ENCODE data around the gene MAP4K2. TPM values are rescaled to one million over a fixed set of nuclear protein-coding genes. Genes with fewer than 3 reads are reported as not detected.

MAP4K2 gene
- total and polyA plus RNA-seq, 2 of the 13 experiments (the other 11 are each of a cell fraction or from before 2014, with no cell fraction given): 8.3 to 17.6 TPM

DNA sequence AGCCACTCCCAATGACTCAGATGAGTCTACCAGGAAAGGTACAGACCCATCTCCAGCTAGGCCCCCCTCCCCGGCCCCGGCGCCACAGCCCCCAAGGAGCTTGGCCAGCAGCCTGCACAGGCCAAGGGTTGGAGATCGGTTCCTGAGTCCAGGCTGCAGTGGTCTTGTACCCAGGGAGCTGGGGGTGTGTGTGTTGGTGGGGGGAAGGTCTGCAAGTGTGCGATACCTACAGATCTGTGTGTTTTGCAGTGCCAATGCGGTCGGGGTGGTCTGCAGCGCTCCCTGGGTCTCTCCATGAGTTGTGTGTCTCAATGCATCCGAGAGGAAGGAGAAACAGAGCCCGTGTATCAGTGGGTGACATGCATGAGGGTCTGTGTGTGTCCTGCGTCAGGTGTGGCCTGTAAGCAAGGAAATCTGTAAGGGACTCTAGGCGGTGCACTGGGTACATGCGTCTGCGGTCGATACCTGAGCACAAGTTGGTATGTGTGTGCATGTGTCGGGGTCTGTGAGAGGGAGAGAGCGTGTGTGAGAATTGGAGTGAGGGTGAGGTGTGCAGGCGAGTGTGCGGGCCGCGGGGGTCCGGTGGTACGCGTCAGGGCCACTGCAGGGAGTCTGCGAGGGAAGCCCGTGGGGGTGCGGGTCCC, 40.8 kb upstream of the MAP4K2 start:
- POLR2A ChIA-PET: interaction anchor here (1.0 to 4.5 kb wide), 9 partner anchors 11 to 154 kb away, joined by 3 to 20 read pairs (median 5); partner anchors contain the start of genes MAP4K2 and SF1
- DNase-seq (ENCODE audit: low spot score) (no peak), FAIRE-seq (no peak), ATAC-seq (peak; percentile 9)
- Histone ChIP-seq H4K20me1 (ENCODE audit: insufficient read depth, low read length) (no peaks in the 10 kb centered on the region), H3K4me2 (ENCODE audit: low read depth, low read length) (peak overlapping the region; percentile 99), H3K27ac (ENCODE audit: extremely low read length, insufficient read depth, low read length) (no peak overlapping the region), H3K27me3 (ENCODE audit: control insufficient read depth in 1 of 2, insufficient read depth in 2 of 2, low read length in 2 of 2) (no peaks in the 10 kb centered on the region; a peak in 2 of 5 replicates), H2AFZ (ENCODE audit: low read length) (no peak overlapping the region), H3K4me3 (replicated peaks in 1 of 3; ENCODE audit: insufficient read depth in 1 of 3, low read depth in 2 of 3, low read length in 3 of 3) (peak overlapping the region; percentile 57 to 84 (median 68)), H3K9ac (ENCODE audit: insufficient read depth, low read depth, low read length) (peak overlapping the region; percentile 44), H3K4me1 (ENCODE audit: insufficient read depth, low read length) (peaks cover 64% of the 10 kb centered on the region), H3K9me3 (ENCODE audit: low read length) (no peaks in the 10 kb centered on the region), H3K79me2 (ENCODE audit: insufficient read depth, low read length) (no peaks in the 10 kb centered on the region), H3K36me3 (replicated peaks in 1 of 2; ENCODE audit: control insufficient read depth in 1 of 2, insufficient read depth in 2 of 2, low read length in 2 of 2) (no peaks in the 10 kb centered on the region)
- BruUV-seq (replicated peaks): no TSS peak
- CTCF ChIA-PET (ENCODE audit: low intra/inter-chr PET ratio, low total read pairs): interaction anchor here (1.9 kb wide), 1 partner anchor 51 kb away, joined by 8 read pairs; no protein-coding TSS in a partner anchor
- WGBS (ENCODE audit: low lambda C conversion rate): 1% methylated on average over 17 of the region's 27 CpGs
- in situ Hi-C loops (cut with HindIII; ENCODE audit: extremely low pct_ligation_motif_present, low pct_unique_long_range_greater_than_20kb): loop anchor here (5.0 kb wide), 1 partner anchor 42 kb away; the partner anchor contains the start of gene MAP4K2
- intact Hi-C loops (cut with micrococcal nuclease; ENCODE audit: unreplicated experiment): loop anchor here (10.0 kb wide), 1 partner anchor 59 kb away; no protein-coding TSS in a partner anchor
- no peak for TF ChIP-seq ZNF850 (CRISPR knock-in tag; conservative IDR thresholded peaks at IDR 0.05)
- no peak for TF ChIP-seq MEIS1 (CRISPR knock-in tag; IDR thresholded peaks at IDR 0.05; ENCODE audit: borderline replicate concordance)
- TF ChIP-seq, protein P1, sequence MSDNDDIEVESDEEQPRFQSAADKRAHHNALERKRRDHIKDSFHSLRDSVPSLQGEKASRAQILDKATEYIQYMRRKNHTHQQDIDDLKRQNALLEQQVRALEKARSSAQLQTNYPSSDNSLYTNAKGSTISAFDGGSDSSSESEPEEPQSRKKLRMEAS (IDR thresholded peaks at IDR 0.05): no peak
- TF ChIP-seq ZBTB20 (CRISPR knock-in tag; IDR thresholded peaks at IDR 0.05; ENCODE audit: borderline replicate concordance, low read depth): no peak
- TF ChIP-seq NFATC3 (CRISPR knock-in tag; IDR thresholded peaks at IDR 0.05): no peak
- TF ChIP-seq, protein P2, sequence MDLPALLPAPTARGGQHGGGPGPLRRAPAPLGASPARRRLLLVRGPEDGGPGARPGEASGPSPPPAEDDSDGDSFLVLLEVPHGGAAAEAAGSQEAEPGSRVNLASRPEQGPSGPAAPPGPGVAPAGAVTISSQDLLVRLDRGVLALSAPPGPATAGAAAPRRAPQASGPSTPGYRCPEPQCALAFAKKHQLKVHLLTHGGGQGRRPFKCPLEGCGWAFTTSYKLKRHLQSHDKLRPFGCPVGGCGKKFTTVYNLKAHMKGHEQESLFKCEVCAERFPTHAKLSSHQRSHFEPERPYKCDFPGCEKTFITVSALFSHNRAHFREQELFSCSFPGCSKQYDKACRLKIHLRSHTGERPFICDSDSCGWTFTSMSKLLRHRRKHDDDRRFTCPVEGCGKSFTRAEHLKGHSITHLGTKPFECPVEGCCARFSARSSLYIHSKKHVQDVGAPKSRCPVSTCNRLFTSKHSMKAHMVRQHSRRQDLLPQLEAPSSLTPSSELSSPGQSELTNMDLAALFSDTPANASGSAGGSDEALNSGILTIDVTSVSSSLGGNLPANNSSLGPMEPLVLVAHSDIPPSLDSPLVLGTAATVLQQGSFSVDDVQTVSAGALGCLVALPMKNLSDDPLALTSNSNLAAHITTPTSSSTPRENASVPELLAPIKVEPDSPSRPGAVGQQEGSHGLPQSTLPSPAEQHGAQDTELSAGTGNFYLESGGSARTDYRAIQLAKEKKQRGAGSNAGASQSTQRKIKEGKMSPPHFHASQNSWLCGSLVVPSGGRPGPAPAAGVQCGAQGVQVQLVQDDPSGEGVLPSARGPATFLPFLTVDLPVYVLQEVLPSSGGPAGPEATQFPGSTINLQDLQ (CRISPR knock-in tag; IDR thresholded peaks at IDR 0.05): no peak
- no peak for TF ChIP-seq ZNF12 (CRISPR knock-in tag; IDR thresholded peaks at IDR 0.05)
- no peak for TF ChIP-seq POGZ (CRISPR knock-in tag; IDR thresholded peaks at IDR 0.05)
- no peak for TF ChIP-seq BRD4 (CRISPR knock-in tag; IDR thresholded peaks at IDR 0.05)
- TF ChIP-seq ZNF234 (CRISPR knock-in tag; conservative IDR thresholded peaks at IDR 0.05): no peak
- TF ChIP-seq, protein P3, sequence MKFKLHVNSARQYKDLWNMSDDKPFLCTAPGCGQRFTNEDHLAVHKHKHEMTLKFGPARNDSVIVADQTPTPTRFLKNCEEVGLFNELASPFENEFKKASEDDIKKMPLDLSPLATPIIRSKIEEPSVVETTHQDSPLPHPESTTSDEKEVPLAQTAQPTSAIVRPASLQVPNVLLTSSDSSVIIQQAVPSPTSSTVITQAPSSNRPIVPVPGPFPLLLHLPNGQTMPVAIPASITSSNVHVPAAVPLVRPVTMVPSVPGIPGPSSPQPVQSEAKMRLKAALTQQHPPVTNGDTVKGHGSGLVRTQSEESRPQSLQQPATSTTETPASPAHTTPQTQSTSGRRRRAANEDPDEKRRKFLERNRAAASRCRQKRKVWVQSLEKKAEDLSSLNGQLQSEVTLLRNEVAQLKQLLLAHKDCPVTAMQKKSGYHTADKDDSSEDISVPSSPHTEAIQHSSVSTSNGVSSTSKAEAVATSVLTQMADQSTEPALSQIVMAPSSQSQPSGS (CRISPR knock-in tag; IDR thresholded peaks at IDR 0.05): no peak
- TF ChIP-seq BHLHE40 (IDR thresholded peaks at IDR 0.05; ENCODE audit: low read length): no peak
- no peak for TF ChIP-seq NKX3-1 (CRISPR knock-in tag; IDR thresholded peaks at IDR 0.05)
- no peak for TF ChIP-seq TOPORS (CRISPR knock-in tag; IDR thresholded peaks at IDR 0.05)
- TF ChIP-seq, protein P4, sequence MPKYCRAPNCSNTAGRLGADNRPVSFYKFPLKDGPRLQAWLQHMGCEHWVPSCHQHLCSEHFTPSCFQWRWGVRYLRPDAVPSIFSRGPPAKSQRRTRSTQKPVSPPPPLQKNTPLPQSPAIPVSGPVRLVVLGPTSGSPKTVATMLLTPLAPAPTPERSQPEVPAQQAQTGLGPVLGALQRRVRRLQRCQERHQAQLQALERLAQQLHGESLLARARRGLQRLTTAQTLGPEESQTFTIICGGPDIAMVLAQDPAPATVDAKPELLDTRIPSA (CRISPR knock-in tag; IDR thresholded peaks at IDR 0.05; ENCODE audit: borderline replicate concordance): no peak
- TF ChIP-seq HHEX (CRISPR knock-in tag; IDR thresholded peaks at IDR 0.05): no peak
- TF ChIP-seq, protein P5, sequence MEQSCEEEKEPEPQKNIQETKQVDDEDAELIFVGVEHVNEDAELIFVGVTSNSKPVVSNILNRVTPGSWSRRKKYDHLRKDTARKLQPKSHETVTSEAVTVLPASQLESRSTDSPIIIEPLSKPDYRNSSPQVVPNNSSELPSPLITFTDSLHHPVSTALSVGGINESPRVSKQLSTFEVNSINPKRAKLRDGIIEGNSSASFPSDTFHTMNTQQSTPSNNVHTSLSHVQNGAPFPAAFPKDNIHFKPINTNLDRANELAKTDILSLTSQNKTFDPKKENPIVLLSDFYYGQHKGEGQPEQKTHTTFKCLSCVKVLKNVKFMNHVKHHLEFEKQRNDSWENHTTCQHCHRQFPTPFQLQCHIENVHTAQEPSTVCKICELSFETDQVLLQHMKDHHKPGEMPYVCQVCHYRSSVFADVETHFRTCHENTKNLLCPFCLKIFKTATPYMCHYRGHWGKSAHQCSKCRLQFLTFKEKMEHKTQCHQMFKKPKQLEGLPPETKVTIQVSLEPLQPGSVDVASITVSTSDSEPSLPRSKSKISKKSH (CRISPR knock-in tag; IDR thresholded peaks at IDR 0.05; ENCODE audit: borderline replicate concordance): no peak; the same call in 1 of the 2 replicates
- no peak for TF ChIP-seq ZNF263 (CRISPR knock-in tag; IDR thresholded peaks at IDR 0.05)
- TF ChIP-seq SNAI1 (CRISPR knock-in tag; IDR thresholded peaks at IDR 0.05; ENCODE audit: borderline replicate concordance): no peak
